Psoas muscle (tissue), 8 donors: ENCODE measurements around the gene RSPRY1. TPM values are rescaled to one million over a fixed set of nuclear protein-coding genes. Genes with fewer than 3 reads are reported as not detected.

Experiments used
- ATAC-seq, 4 donors: fragments of 200-7000 bp; cut with Tn5 transposase; one replicate each; pipeline ENCODE4 v1.9.1; 2020; ENCODE audit warnings: moderate library complexity in 3 of 4, mild to moderate bottlenecking in 2 of 4
- DNase-seq, 2 donors: peaks; one replicate each; pipeline ENCODE4 v3.0.0-alpha.2; 2020
- H3K27ac ChIP-seq: fragments of 200-600 bp; one replicate; pipeline ENCODE4 v1.8.0; 2022
- H3K27me3 ChIP-seq, 3 donors: fragments of 200-600 bp in 1 of 3; one replicate each; pipeline versions ENCODE4 v1.6.1 to v1.8.0; 2013 to 2022; ENCODE audit warnings: low read length in 2 of 3, mild to moderate bottlenecking in 2 of 3, moderate library complexity in 1 of 3; ENCODE audit not compliant: insufficient read depth in 3 of 3
- H3K36me3 ChIP-seq, 2 donors: fragments of 200-600 bp in 1 of 2; one replicate each; pipeline versions ENCODE4 v1.6.1 to v1.8.0; 2013 to 2022; ENCODE audit warnings: low read depth in 1 of 2, mild to moderate bottlenecking in 1 of 2, moderate library complexity in 1 of 2; ENCODE audit not compliant: insufficient read depth in 1 of 2
- H3K4me1 ChIP-seq: fragments of 200-600 bp; one replicate; pipeline ENCODE4 v1.8.0; 2022
- H3K4me3 ChIP-seq: fragments of 200-600 bp; one replicate; pipeline ENCODE4 v1.8.0; 2022; ENCODE audit warnings: mild to moderate bottlenecking
- H3K9me3 ChIP-seq: fragments of 200-600 bp; one replicate; pipeline ENCODE4 v1.8.0; 2022
- CTCF ChIP-seq: fragments of 200-600 bp; IDR thresholded peaks from one replicate; pipeline ENCODE4 v1.8.0; 2022; ENCODE audit warnings: antibody characterized with exemption
- WGBS, 3 donors: extraction: QIAGEN DNeasy Blood & Tissue Kit; methylation state at CpG; one replicate each; pipeline versions ENCODE4 v1.1.6 to v1.1.7; 2013; 5-methylcytosine and 5-hydroxymethylcytosine counted together
- intact Hi-C, 2 donors: fragments of 100-400 bp; cut with DNase I; formaldehyde crosslinking; loops; one replicate each; pipeline versions ENCODE4 v1.11.0 to v1.14.2; 2022
- polyA plus RNA-seq, 3 donors: library from polyadenylated mRNA; stranded (reverse); fragments of 200-250 nt; gene quantifications; one replicate each; pipeline ENCODE4 v1.2.3, GENCODE V29; 2013
- total RNA-seq, 4 donors: library from RNA; stranded (reverse); fragmentation: NEBNext Ultra II Directional in 2 of 4; extraction: Animal tissue kit (Norgen Biotek cat#: 25700) in 2 of 4; gene quantifications; one replicate each; pipeline versions ENCODE4 v1.2.1 to v1.2.4, GENCODE V29; 2021 to 2023
- donor health status: healthy with polysubstance abuse.
- donor health status: DM: no; HTN: no; CAD: no; lungs with moderate emphysema.
- donor health status: Bipolar disorder and iron deficiency.
- donor health status: healthy.
- donor health status: DM: yes; HTN: yes; CAD: no.
- donor health status: DM: no; HTN: no; CAD: no.
- donor health status: DM: no; HTN: no; CAD: no.
- donor health status: DM: yes; HTN: yes; CAD: no.

Gene RSPRY1
- total and polyA plus RNA-seq, 7 donors = 7.1 to 19.5 (median 15.2) TPM

GRCh38 chr16:57255686-57256415, 69.7 kb downstream of the RSPRY1 start:
- DNase-seq = no peak
- no peaks in the 10 kb centered on the region for H3K9me3 ChIP-seq
- WGBS, 3 donors = 85 to 86% (median 86%) methylated on average over 10 of the region's 10 CpGs
- intact Hi-C loops = no loop called here
- no peaks in the 10 kb centered on the region for H3K4me1 ChIP-seq
- no peak overlapping the region for H3K4me3 ChIP-seq
- TF ChIP-seq CTCF = no peak
- peaks cover 12 to 60% of the 10 kb centered on the region in 2 donors for H3K36me3 ChIP-seq
- H3K27me3 ChIP-seq = no peaks in the 10 kb centered on the region
- ATAC-seq = no peak
- H3K27ac ChIP-seq = no peak overlapping the region

GRCh38 chr16:57256601-57257395, 70.7 kb downstream of the RSPRY1 start:
- no peaks in the 10 kb centered on the region for H3K9me3 ChIP-seq
- H3K36me3 ChIP-seq = peaks cover 9 to 51% of the 10 kb centered on the region in 2 donors
- no peak for DNase-seq
- no peaks in the 10 kb centered on the region for H3K4me1 ChIP-seq
- ATAC-seq = no peak
- WGBS, 3 donors = 84 to 90% (median 84%) methylated on average over 16 of the region's 16 CpGs
- intact Hi-C loops = no loop called here
- no peaks in the 10 kb centered on the region for H3K27me3 ChIP-seq
- H3K27ac ChIP-seq = no peak overlapping the region
- no peak overlapping the region for H3K4me3 ChIP-seq
- TF ChIP-seq CTCF = no peak

GRCh38 chr16:57257455-57258070, 71.4 kb downstream of the RSPRY1 start:
- WGBS, 3 donors = 70 to 90% (median 79%) methylated on average over 13 of the region's 13 CpGs
- Histone ChIP-seq H3K4me1 (no peaks in the 10 kb centered on the region), H3K36me3 (peaks cover 1 to 43% of the 10 kb centered on the region in 2 donors), H3K27me3 (no peaks in the 10 kb centered on the region), H3K4me3 (no peak overlapping the region), H3K27ac (no peak overlapping the region), H3K9me3 (no peaks in the 10 kb centered on the region)
- DNase-seq = no peak
- TF ChIP-seq CTCF = no peak
- intact Hi-C loops = no loop called here
- ATAC-seq = no peak

- peaks cover 0 to 35% of the 10 kb centered on the region in 2 donors for H3K36me3 ChIP-seq
- TF ChIP-seq CTCF = no peak
- no peak overlapping the region for H3K27ac ChIP-seq
- ATAC-seq (no peak), DNase-seq (no peak)
- H3K4me3 ChIP-seq = no peak overlapping the region
- H3K9me3 ChIP-seq = no peaks in the 10 kb centered on the region
- intact Hi-C loops = no loop called here
- no peaks in the 10 kb centered on the region for H3K27me3 ChIP-seq
- no peaks in the 10 kb centered on the region for H3K4me1 ChIP-seq
- WGBS, 3 donors = 94 to 96% (median 96%) methylated on average over 18 of the region's 18 CpGs
Observed at GRCh38 chr16:57258226-57258909, 72.2 kb downstream of the RSPRY1 start.
